NCI-H526 (cell line): Measurements from ENCODE around the gene CTSV.
"Not testable (repeated sequence)": the region's sequence is repeated elsewhere in the genome, so short reads cannot be mapped to it uniquely, and the experiment has no call there.

Experiments used
- DNase-seq, 2 experiments: peaks; one replicate each; lab custom pipeline; 2025; lab: John Stamatoyannopoulos, UW

CTSV gene

GRCh38 chr9:97041898-97042297, 3.0 kb upstream of the CTSV start:
- no peak for DNase-seq

GRCh38 chr9:97039514-97039860, 545 bp upstream of the CTSV start:
- peak; percentile 46 to 56 for DNase-seq

GRCh38 chr9:97023505-97023904, 15.4 kb downstream of the CTSV start:
- DNase-seq, result not testable (repeated sequence)

GRCh38 chr9:97013151-97014132, 25.5 kb downstream of the CTSV start:
- DNase-seq, result peak; percentile 44 to 64

- not testable (repeated sequence) for DNase-seq
Observed at GRCh38 chr9:97012617-97013016, 26.3 kb downstream of the CTSV start.

- not testable (repeated sequence) for DNase-seq
Observed at GRCh38 chr9:97002195-97002594, 36.7 kb downstream of the CTSV start.

- not testable (repeated sequence) for DNase-seq
Observed at GRCh38 chr9:97001338-97001737, 37.6 kb downstream of the CTSV start.

- DNase-seq, result not testable (repeated sequence)
Observed at GRCh38 chr9:97000139-97000787, 38.7 kb downstream of the CTSV start.

- DNase-seq, result not testable (repeated sequence)
Observed at GRCh38 chr9:96999733-97000132, 39.2 kb downstream of the CTSV start.

GRCh38 chr9:96997009-96997701, 41.8 kb downstream of the CTSV start:
- not testable (repeated sequence) for DNase-seq

GRCh38 chr9:96994531-96995016, 44.4 kb downstream of the CTSV start:
- not testable (repeated sequence) for DNase-seq

- not testable (repeated sequence) for DNase-seq
Observed at GRCh38 chr9:96992303-96992702, 46.6 kb downstream of the CTSV start.

- not testable (repeated sequence) for DNase-seq
Observed at GRCh38 chr9:96989747-96990318, 49.1 kb downstream of the CTSV start.

GRCh38 chr9:96984887-96985286, 54.1 kb downstream of the CTSV start:
- DNase-seq, result not testable (repeated sequence)

GRCh38 chr9:96984139-96984538, 54.8 kb downstream of the CTSV start:
- not testable (repeated sequence) for DNase-seq

- DNase-seq, result not testable (repeated sequence)
Observed at GRCh38 chr9:96983496-96984122, 55.3 kb downstream of the CTSV start.
